Loucy (cell line): ENCODE results near the gene RNU5D-1.

Experiments
- EZH2phosphoT487 ChIP-seq: fragments of 200-600 bp; IDR thresholded peaks from 2 replicates; pipeline ENCODE4 v1.6.1; 2018; ENCODE audit warnings: antibody characterized with exemption, mild to moderate bottlenecking, moderate library complexity, borderline replicate concordance
- TF ChIP-seq, protein P1 (sequence below): fragments of 200-600 bp; sonication (generic); conservative IDR thresholded peaks from 2 replicates; pipeline ENCODE4 v1.5.1; 2014; ENCODE audit warnings: mild to moderate bottlenecking, antibody characterized with exemption, low read length

DNA sequence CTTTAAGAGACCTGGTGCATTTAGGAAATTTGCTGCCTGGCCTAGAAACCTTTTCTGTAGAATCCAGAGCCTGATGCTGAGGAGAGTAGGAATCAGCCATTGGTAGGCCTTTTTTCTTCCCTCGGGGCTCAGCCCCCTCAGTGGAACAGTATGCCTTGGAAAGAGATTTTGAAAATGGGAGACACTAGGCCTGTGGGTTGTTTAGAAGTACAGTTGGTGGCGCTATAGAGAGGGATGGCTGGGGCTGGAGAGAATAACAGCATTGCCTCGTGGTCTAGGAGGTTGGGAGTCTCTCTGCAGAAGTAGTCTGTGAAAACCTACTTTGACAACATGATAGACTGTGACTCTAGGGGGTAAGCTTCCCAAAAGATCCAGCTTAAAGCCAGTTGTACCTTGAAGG, 16.9 kb upstream of the RNU5D-1 start:
- TF ChIP-seq EZH2phosphoT487 = no peak
- TF ChIP-seq, protein P1, sequence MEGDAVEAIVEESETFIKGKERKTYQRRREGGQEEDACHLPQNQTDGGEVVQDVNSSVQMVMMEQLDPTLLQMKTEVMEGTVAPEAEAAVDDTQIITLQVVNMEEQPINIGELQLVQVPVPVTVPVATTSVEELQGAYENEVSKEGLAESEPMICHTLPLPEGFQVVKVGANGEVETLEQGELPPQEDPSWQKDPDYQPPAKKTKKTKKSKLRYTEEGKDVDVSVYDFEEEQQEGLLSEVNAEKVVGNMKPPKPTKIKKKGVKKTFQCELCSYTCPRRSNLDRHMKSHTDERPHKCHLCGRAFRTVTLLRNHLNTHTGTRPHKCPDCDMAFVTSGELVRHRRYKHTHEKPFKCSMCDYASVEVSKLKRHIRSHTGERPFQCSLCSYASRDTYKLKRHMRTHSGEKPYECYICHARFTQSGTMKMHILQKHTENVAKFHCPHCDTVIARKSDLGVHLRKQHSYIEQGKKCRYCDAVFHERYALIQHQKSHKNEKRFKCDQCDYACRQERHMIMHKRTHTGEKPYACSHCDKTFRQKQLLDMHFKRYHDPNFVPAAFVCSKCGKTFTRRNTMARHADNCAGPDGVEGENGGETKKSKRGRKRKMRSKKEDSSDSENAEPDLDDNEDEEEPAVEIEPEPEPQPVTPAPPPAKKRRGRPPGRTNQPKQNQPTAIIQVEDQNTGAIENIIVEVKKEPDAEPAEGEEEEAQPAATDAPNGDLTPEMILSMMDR = peak; percentile 48
